GM11168 (cell line): ENCODE results near the gene RBBP4.

Source experiments
- in situ Hi-C: fragments of 300-500 bp; cut with MboI; formaldehyde crosslinking; loops from one replicate; pipeline ENCODE4 v1.12.0; 2022; ENCODE audit warnings: low sequenced_read_pairs; ENCODE audit not compliant: unreplicated experiment

Gene RBBP4

DNA sequence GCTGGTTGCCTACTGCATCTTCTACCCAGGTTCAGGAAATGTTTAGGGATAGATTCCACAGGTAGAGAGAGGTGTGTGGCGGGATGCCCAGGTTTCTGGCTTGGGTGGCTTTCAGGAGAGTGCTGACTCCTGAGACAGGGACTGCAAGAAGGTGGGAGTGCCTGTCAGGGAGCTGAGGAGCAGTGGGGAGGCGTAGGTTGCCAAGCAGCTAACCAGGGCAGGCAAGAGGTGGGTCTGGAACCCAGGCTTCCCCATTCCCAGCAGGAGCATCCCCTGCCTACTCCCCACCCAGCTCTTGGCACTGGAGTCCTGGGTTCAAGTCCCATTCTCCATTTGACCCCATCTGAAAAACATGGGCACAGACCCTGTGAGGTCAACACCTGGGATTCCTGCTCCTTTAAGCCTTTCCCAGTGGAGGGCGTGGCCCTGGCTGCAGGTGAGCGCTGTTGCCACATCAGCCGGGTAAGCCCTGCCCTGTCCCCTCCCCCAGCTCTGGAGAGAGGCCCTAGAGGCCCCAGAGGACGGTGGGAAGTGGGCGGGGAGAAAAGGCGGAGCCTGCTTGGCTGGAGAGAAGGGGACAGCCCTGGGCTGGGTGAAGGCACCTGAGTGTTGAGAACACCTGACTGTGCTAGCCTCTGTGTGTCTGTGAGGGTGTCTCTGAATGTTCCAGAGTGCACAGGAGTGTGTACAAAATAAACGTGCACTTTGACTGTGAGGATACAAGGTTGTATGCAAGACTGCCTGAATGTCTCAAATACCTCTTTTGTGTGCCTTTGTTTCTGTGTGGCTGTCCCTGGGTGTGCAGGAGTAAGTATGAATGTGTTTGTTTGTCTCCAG lies 65.5 kb downstream of the RBBP4 start:
- in situ Hi-C loops = no loop called here

DNA sequence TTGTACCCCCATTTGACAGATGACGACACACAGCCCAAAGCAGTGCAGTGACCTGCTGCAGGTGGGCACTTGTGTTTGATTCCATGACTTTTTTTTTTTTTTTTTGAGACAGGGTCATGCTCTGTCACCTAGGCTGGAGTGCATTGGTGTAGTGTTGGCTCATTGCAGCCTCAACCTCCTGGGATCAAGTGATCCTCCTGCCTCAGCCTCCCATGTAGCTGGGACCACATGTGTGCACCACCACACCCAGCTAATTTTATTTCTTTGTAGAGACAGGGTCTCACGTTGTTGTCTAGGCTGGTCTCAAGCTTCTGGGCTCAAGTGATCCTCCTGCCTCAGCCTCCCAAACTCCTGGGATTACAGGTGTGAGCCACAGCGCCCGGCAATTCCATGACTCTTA lies 66.5 kb downstream of the RBBP4 start:
- in situ Hi-C loops = no loop called here

DNA sequence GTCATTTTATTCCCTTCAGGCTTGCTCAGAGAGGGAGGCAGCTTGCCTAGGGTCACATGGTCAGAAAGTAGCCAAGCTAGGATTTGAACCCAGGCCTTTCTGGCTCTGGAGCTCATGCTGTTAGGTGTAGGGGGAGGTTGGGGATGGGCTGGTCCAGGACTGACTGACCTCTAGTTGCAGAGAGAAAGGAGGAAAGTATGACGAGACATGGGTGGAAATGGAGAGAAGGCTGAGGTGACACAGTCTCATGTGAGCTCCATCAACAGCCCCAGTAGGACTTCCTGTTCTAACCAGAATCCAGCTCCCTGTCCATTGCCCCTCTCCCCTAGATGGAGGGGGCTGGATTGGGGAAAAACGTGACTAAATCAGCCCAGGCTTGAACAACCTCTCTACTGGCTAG lies 67.0 kb downstream of the RBBP4 start:
- in situ Hi-C loops = no loop called here

DNA sequence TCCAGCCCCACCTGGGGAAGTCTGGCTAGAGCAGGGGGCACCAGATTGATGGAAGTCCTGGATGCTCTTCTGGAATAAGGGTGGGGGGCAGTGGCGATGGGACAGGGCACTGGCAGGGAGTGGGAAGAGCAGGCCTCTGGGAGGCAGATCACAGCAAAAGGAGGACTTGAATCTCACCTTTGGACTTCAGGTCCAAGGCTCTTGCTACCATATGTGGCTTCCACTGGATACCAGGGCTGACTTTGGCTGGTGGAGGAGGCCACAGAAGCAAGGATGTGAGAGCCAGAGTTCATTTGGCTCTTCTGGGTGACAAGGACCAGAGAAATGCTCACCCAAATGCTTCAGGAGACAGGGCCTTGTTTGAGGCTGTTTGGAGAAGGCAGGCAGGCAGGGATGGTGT lies 67.5 kb downstream of the RBBP4 start:
- in situ Hi-C loops = no loop called here

DNA sequence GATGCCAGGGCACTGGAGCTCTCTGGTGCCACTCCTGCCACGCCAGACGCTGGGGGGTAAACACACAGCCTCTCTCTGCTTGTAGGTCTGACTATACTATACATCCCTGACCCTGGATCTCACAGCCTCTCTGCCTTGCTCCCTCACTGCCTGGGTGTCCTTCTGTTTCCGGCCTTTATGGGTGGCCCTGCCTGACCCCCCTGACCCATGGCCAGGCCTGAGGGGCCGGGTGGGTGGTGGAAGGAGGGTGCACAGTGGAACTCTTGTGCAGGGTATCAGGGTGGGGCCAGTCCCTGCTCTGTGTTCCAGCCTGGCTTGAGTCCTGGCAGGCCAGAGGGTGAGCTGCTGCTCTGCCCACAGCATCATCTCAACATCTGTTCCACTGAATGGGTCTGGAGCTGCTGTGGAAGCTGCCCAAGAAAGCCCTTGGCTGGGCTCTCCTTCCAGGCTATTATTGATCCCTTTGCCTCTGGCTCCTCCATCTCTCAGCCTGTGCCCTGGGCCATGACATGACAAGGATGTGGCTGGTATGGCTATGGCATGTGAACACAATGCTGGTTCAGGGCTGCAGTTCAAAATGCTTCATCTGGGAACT lies 68.8 kb downstream of the RBBP4 start:
- in situ Hi-C loops = no loop called here

DNA sequence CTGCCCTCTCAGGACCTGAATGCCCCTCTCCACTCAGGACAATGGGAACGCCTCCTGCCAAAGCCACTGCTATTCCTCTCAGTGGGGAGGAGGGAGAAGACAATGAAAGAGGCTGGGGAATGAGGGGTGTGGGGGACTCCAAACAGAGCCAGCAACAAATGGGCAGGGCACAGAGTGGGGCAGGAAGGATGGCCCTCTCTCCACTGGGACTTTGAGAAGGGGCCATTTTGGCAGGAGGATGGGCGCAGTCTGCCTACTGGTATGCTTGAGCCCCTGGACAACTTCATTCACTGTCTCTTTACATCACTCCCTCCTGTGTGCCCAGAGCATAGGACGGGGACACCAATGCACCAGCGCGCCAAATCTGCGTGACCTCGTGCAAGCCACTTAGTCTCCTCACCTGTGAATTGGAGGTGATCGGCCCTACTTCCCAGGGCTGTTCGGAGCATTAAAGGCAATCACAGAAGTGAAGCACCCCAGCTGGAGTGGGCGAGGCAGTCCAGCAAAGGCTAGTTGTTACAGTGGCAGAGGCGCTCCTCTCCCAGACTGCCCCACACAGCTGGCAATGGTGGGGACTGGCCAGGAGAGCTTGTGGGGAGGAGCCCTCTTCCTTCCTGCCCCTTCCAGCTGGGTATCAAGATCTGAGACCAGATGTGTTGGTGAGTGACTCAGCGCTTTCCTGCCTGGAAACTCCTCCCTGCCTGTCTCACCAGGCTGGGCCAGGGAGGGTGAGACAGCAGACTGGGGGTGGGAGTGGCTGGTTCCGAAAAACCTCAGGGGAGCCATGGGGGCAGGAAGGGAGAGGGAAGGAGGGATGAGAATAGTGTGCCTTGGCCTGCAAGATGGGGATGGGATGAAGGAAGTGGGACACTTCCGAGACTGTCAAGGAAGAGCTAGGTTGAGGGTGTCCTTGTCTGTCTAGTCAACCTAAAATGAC lies 73.9 kb downstream of the RBBP4 start:
- in situ Hi-C loops = no loop called here

DNA sequence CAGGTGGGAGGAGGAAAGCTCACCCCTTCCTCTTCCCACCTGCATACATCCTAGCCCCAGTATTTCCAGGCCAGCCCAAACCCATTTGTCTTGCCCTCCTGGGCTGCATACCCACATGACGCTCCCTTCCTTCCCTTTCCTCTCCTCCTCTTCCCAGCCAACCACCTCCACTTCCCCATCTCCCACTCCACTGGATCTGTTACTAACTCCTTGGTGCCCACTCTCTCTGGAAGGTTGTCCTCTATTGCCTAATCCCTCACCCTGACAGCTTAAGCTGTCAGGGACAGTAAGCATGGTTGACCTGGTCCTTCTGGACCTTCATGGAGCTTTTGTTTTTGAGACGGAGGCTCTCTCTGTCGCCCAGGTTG lies 74.6 kb downstream of the RBBP4 start:
- in situ Hi-C loops = no loop called here

DNA sequence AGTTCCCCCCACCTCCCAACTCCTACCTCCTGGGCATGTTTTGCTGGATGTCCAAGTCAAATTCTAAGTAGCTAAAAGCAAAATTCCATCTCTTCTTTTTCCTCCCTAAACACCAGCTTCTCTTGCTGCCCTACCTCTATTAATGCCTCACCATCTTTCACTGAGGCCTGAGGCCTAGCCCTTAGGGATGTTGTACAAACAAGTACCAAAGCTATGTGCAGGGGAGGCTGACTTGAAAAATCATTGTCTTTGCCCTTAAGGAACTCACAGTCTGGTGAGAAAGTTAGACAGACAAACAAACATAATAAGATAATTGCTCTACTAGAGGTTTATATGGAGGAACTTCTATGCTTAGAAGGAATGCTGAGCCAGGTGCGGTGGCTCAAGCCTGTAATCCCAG lies 76.9 kb downstream of the RBBP4 start:
- in situ Hi-C loops = no loop called here

DNA sequence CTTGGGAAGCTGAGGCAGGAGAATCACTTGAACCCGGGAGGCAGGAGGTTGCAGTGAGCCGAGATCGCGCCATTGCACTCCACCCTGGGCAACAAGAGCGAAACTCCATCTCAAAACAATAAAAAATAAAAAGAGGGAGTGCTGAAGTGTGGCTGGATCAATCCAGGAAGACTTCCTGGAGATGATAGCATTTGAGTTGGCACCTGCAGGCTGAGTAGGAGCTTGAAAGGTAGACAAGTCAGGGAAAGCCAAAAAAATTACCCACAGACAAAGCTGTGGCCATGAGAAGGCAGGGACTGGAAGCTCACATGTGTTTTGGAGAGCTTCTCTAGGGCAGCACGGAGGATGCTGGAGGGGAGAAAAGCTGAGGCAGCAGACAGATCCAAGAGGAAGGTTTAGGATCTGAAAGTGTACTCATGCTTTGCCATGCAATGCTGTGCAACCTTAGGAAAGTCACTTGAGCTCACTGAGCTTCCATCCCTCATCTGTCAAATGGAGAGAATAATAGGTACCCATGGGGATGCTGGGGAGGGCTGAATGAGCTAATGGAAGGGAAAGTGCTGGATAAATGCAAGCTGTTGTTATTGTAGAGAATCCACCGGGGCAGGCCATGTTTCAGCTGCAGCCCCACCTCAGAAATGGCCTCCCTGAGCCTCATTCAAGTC lies 77.5 kb downstream of the RBBP4 start:
- in situ Hi-C loops = no loop called here

DNA sequence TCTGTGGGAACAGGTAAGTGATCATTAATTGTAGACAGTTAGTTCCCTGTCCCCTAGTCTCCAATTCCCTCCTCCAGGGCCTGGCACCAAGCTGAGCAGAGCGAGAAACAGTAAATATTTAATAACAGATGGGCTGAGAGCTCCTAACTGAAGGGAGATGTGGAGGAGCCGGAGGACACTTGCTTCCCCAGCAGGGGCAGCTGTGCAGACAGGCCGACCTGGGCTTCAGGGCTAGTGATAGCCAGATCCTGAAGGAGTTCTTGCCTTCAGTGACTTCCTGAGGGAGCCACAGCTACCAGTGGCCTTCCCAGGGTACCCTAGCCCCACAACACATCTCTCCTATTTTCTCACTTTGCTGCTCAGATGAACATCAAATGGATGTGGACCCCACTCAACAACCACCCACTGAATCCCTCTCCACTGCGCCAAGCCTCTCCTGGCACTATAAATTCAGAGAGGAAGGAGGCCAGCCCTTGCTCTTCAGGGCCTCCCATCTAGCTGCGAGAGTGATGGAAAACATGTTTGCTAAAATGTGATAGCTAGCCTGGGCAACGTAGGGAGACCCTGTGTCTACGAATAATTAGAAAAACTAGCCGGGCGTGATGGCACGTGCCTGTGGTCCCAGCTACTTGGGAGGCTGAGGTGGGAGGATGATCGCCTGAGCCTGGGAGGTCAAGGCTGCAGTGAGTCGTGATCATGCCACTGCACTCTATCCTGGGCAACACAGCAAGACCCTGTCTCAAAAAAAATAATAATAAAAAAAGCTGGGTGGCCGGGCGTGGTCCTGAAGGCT lies 78.4 kb downstream of the RBBP4 start:
- in situ Hi-C loops = no loop called here

DNA sequence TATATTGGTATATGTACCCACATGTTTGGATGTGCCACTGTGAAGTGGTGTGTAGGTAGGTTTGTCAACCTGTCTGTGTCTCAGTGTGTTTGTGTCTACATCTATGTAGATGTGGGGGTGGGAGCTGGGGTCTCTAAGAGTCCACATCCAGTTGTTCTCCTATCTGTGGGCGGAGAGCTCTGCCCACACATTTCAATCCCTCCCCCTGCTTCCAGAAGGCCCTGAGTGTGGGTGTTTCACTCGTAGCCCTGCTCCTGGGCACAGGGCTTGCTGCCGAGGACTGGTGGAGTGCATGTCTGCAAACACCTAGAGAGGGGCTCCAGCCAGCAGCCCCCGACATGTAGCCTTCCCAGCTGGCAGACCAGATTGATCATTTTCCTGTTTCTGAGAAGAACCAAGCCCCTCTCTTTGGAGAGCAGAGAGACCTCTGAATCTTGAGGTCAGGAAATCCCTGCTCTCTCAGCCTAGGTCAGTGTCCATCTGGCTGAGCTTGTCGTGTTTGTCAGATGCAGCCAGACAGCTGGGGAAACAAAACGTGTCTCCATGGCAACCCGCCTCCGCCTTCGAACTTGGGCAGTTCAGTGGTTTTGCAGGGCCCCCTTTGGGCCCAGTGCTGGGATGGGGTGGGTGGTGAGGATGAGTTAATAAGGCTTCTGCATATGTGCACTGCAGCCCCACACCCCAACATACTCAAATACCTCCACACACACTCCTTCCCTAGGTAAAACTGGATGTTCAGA lies 82.7 kb downstream of the RBBP4 start:
- in situ Hi-C loops = no loop called here
